Measurements from ENCODE around the gene SYT6.

DNA sequence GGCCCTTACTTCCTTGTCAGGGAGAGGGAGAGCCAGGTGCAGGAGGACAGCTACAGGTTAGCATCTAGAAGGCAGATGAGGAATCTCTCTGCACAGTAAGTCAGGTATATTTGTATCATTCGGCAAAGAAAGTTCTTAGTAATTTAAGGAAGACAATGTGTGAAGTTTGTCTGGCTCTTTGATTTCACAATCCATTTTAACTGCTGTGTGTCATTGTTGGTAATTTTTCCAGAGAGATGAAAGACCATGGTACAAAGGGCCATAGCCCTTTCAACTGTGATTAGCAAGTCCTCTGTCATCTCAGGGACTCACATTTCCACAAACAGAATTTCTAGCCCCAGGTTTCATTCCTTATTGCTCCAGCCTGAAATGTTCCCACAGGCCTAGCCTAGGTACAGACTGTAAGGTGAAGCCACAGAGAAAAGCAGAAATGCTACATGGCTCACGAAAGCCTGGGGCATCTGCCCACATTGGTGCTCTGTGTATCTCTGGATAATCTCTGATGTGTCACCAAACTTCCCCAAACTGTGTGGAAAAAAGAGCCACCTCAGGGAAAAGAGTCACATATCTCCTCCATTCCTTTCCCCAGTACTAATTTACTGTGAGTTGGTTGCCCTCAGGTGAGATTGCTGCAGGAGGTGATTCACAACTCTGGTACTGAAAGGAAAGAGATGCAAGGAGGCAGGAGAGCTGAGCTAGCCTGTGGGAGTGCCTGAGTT, 70.6 kb downstream of the SYT6 start:
- no peak for TF ChIP-seq POLR2A (IDR thresholded peaks at IDR 0.05)
- no peak for TF ChIP-seq POLR2AphosphoS5 (IDR thresholded peaks at IDR 0.05; ENCODE audit: insufficient read depth in 1 of 2, low read depth in 1 of 2)
